Urothelium cell line (cell line): ENCODE data around the gene PDLIM5.

Experiments used
- DNase-seq: peaks from one replicate; pipeline ENCODE4 v3.0.0; 2011; ENCODE audit warnings: low spot score, mixed read lengths
- FAIRE-seq: peaks from 2 replicates; lab custom pipeline; 2011; peaks lifted over from hg19 to GRCh38; lab: Jason Lieb, UNC

The PDLIM5 gene

DNA sequence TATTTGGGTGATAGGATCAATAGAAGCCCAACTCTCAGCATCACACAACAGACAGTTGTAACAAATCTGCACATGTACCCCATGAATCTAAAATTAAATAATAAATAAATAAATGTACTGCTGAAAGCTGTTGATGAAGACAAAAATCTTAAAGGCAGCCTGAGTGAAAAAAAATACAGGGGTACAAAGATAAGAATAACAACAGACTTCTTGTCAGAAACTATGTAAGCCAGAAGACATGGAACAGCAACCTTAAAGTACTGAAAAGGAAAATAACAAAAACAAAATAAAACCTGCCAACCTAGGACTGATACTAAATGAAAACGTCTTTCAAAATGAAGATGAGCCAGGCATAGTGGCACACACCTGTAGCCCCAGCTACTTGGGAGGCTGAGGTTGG lies 25.0 kb upstream of the PDLIM5 start:
- no peak for FAIRE-seq
- no peak for DNase-seq

DNA sequence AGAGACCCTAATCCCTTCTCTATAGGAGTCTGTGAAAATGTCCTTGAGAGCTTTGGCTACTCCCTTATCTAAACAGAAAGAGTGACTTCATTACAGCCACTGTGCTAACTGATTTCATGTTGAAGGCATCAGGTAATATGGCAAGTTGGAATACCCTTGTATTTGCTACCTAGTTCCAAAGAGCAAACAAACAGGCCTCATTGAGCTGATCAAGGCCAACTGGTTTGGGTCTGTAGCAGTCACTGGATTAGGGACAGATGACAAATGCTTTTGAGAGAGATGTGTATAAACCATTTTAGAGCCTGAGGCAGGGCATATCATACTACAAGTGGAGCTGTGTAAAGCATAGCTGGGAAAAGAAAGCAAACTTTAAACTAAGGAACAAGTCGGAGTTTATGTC lies 22.9 kb upstream of the PDLIM5 start:
- FAIRE-seq (no peak), DNase-seq (no peak)

DNA sequence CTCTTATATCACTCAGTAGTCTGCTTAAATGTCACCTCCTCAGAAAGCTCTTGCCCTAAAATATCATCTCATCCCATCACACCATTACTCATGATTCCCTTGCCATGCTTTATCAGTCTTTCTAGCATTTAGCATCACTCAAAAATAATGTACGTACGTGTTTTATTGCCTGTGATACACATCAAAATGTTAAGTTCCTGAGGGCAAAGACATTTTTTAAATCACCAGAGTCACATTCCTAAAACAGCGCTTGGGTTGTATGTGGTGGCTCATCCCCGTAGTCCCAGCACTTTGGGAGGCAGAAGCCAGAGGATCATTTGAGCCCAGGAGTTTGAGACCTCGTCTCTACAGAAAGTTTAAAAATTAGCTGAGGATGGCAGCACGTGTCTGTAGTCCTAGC lies 21.3 kb upstream of the PDLIM5 start:
- FAIRE-seq: no peak

DNA sequence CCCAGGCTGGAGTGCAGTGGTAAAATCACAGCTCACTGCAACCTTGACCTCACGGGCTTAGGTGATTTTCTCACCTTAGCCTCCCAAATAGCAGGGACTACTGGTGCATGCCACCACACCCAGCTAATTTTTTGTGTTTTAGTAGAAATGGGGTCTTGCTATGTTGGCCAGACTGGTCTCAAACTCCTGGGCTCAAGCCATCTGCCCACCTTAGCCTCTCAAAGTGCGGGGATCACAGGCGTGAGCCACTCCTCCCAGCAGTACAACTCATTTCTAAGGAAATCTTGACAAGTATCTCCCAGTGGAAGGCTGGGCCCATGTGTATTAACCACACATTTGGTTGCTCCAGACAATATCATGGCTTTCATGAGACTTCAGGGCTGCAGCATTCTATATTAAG lies 20.4 kb upstream of the PDLIM5 start:
- FAIRE-seq: no peak
- DNase-seq: no peak

More for the DNA sequence above, 21.3 kb upstream of the PDLIM5 start:
- DNase-seq: no peak

DNA sequence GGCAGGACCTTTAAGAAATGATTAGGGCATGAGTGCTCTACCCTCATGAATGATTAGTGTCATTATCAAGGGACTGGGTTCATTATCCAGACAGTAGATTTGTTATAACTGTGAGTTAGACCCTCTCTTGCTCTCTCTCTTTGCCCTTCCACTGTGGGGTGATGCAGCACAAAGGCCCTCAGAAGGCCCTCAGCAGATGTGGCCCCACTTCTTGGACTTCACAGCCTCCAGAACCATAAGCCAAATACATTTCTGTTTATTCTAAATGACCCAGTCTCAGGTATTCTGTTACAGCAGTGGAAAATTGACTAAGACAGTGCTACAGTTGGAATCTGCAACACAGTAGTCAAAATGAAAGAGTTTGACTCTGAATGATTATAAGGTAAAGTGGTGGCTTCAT lies 17.2 kb upstream of the PDLIM5 start:
- no peak for DNase-seq
- no peak for FAIRE-seq

DNA sequence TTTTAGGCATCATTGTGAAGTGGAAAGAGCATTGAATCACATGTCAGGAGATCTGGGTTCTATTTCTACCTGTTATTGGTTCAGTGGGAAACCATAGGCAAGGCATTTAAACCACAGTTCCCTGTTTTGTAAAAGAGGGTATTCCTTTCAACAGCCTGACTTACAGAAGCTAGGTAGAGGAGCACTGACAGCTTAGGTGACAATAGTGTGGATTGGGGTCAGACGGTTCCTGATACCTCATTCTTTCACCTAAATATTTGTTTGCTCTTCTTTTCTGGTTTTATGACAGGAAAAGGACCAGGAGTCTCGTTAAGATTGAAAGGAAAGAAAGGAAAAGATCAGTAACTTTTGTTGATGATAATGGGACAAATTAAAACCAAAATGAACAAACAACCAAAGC lies 15.9 kb upstream of the PDLIM5 start:
- FAIRE-seq: no peak
- DNase-seq: no peak

DNA sequence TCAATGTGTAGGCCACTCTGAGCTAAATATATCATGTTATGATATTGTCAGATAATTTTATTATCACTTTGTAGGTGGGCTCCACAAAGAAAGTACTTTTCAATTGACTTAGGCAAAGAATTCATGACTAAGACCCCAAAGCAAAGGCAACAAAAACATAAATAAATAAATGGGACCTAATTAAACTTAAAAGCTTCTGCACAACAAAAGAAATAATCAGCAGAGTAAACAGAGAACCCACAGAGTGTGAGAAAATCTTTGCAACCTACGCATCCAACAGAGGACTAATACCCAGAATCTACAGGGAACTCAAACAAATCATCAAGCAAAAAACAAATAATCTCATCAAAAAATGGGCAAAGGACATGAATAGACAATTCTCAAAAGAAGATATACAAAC lies 15.2 kb upstream of the PDLIM5 start:
- FAIRE-seq (no peak), DNase-seq (no peak)

DNA sequence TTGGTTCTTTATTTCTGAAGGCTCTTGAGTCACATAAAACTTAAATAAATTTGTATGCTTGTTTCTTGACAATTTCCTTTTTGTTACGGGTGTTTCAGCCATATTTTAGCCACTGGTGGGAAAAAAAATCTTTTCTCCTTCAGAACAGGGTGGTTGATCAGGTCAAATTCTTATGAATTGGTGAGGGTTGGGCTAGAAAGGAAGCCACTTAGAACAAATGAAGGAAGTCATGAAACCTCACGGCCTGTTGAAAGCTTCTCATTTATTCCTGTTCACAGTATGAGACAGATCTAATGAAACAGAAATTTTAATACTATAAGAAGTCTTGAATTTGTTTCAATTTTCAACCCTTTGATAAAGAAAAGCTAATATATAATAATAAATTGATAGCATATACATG lies 12.1 kb upstream of the PDLIM5 start:
- DNase-seq: no peak
- no peak for FAIRE-seq

DNA sequence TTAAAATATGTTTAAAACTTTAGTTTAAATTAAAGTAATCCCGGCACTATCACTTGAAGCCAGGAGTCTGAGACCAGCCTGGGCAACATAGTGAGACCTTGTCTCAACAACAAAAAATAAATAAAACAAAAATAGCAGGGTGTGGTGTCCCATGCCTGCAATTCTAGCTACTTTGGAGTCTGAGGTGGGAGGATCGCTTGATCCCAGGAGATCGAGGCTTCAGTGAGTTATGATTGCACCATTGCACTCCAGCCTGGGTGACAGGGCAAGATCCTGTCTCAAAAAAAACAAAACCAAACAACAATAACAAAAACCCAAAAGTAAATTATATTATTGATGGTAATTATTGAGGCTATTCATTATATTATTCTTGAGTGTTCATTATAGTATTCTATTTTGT lies 9.9 kb upstream of the PDLIM5 start:
- FAIRE-seq (no peak), DNase-seq (no peak)

DNA sequence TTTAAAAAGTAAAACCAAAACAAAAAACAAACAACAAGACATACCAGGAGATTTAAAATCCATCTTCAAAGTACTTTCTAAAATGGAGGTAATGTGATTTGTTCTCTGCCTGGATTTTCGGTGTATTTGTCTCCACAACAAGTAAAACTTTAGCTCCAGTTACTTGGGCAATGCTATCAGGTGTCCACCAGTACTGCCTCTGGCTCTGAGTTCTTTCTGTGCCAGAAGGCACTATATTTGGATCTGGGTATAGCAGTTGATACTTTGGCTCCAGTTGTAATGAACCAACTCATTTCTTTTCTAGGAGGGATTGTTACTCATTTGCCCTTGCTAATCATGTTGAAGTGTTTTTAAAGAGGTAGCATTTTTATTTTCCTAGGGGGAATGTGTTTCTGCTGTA lies 9.5 kb upstream of the PDLIM5 start:
- DNase-seq: no peak
- no peak for FAIRE-seq

DNA sequence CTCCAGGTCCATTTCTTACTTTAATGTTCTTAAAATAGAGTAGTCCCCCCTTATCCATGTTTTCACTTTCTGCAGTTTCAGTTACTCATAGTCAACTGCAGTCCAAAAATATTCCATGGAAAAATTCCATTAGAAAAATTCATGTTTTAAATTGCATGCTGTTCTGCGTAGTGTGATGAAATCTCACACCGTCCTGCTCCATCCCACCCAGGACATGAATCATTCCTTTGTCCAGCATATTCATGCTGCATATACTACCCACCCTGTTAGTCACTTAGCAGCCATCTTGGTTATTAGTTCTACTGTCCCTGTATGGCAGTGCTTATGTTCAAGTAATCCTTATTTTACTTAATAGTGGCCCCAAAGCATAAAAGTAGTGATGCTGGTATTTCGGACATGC lies 5.4 kb upstream of the PDLIM5 start:
- FAIRE-seq: no peak
- no peak for DNase-seq

DNA sequence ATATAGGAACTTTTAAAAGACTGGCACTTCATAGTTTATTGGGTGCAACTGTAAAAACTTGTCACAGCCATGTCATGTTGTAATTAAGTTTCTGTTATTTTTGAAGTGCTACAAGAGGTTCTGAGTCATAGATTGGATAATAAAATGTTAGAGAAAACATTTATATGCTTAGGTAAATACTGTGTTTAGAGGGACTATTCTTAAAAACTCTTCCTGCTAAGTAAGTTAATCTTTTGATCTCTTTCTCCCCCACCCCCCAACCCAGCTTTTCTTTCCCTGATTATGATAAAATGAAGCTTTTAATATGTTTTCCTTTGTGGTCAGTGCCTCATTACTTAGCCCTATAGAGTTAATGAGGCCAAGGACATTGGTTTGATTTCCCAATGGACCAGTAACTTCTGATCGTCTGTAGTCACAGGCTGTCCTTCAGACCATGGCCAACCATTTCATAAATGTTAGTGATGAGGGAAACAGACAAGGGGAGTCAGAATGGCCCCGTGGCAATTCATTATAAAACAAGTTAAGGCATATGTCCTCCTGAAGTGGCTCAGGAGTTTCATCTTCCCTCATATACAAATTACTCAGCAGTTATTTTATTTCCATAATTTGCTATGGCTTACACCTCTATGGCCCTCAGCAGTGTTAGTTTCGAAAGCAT lies 3.9 kb upstream of the PDLIM5 start:
- FAIRE-seq (no peak), DNase-seq (no peak)

DNA sequence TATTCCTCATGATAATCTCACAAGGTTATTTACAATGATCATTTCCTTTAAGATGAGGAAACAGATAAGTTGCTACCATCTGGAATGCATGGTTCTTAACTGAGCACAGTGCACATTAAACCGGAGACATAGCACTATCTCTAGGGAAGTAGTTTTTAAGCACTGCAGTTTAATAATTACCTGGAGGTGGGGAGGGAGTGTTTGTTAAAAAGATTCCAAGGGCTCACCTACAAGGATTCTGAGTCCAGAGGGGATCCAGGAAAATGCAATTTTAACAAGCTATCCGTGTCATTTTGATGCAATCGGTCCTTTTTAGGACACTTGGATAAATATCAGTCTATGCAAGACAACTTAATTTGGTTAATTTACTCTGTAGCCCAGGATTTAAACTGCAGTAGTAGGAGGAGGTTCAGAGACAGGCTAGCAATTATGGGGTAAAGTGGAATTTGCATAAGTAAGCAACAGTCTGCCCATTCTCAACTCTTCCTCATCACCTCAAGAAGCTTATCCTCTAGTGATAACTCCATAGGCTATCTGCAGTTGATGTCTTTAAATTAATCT lies 2.8 kb upstream of the PDLIM5 start:
- DNase-seq: no peak
- no peak for FAIRE-seq

DNA sequence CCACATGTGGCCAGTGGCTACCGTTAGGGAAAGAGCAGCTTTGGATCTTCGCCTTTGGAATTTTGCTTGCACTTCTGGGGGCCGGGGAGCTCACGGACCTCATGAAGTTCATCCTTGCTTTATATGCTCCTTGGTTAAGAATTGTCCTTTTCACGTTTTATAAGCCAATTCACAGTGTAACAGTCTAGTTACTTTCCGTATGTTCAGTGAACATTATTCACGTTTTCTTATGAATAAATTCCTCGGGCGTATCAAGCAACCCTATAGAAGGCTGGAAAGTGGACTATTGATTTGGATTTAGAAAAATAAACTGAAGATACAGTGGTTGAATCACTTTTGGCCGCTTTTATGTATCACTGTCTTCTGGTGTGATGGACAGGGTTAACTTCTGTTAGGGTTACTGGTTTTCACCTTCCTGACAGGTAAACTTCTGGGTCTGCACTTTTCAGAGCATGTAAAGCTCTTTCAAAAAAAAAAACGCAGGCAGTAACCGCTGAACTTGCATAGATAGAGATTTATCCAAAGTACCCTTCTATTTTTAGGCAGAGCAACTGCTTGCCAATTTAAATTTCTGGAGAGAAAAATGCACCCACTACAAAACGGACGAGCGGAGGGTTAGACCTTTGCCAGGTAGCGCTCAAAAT lies 569 bp upstream of the PDLIM5 start:
- FAIRE-seq: no peak
- DNase-seq: no peak

DNA sequence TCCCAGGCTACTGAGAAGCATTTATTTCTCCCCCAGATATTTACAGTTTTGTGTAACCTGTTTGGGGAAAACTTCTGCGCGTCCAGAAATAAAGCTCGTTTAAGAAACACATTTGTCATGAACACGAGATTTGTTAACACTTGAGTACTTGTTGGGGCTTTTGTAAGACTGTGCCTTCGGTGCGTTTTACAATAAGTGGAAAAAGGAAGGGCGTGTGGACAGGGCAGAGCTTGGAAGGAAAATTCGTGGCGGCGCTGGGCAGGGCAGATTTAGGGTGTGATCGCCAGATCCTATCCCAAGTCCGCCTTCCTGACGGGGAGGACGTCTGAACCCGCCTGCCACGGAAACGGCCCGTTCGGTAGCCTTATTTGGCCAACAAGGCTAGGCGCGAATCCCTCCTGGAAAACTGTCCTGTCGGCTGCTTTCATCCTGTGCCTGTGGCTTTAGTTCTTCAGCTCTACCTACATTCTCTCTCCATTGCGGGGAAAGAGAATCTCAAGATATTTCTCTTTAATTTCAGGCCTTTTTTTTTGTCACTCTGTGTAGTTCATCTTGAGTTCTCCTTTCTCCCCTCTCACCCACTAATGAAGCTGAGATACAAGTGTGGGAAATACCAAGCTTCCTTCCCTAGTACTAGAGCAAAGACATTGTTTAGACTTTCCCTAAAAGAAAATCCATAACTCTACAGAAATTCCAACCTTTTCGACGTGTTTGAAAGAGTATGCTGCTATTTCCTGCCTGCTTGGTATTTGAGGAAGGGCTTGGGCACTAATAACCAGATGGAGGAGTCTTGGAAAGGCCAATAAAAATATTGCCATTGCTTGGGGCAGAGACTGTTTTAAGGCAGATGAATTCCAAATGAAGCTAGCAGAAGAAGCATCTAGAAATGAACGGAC lies 982 bp downstream of the PDLIM5 start:
- DNase-seq (peak; percentile 76), FAIRE-seq (peak; percentile 74)

DNA sequence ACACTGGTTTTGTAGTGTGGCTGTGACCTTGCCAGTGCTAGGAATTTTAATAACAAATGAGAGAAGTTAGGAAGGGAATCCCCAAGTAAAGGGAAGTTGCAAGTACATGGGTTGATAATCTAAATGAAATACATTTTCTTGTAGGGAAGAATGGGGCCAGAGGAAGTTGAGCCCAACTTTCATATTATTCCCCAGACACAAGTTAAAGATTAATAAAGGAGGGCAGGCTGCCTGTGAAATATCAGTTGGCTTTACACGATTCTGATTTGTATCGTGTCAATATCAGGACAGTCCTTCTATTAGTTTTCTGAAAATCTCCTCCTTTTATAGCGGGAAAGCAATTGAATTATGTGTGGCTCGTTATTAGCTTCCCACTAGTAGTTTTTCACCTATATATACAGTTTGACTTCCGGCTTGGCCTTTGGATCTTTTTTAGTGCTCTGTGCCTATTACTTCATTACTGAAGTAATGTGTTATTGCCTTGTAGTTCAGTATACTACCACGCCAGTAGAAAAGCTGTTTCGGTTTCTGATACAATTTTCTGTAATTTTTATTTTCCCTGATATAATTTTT lies 1.7 kb downstream of the PDLIM5 start:
- DNase-seq (no peak), FAIRE-seq (no peak)

DNA sequence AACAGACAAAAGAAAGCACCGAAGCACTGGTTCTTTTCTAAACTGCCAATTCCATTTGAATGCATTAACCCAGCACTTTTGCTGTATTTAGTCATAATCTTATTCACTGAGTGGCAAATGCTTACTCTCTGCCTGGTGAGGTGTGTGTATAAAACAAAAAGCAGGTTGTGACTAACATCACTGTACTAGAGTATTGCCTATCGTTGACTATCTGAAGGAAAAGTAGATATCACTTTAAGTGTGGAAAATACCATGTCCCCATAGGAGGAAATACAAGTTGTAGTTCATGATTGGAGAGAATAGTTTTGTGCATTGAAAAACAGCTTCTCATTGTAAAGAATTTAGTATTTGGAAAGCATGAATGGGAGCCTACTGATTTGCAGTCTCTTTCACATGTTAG lies 2.7 kb downstream of the PDLIM5 start:
- DNase-seq (no peak), FAIRE-seq (no peak)

DNA sequence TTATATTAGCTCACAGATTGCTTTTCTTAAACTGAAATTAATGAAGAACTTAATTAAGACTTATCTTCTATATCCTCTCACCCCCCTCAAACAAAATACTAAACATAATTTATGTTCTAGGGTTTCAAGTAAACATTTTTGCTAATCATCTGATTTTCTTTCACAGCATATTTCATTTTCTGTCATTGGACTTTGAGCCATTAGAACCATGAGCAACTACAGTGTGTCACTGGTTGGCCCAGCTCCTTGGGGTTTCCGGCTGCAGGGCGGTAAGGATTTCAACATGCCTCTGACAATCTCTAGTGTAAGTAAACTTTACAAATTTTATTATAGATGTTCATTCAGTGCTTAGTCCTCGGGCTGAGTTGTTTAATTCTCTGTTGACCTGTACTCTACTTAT lies 3.3 kb downstream of the PDLIM5 start:
- no peak for FAIRE-seq
- DNase-seq: no peak

DNA sequence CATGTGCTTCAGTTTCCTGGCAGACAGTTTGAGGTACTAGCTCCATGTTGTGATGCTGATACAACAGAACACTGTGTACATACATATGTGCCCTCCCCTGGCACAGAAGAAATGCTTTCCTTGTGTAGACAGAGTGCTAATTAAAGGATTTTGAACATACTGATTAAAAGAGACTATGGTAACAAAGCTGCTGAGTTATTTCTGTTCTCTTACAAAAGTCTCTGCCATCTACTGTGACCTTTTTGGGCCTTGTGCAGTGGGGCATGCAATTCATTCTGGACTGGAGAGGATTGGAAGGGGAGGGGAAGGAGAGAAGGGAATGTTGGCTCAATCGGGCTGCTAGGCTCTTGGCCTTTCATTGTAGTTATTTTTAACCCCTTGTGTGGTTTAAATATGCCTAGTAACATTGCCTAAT lies 6.0 kb downstream of the PDLIM5 start:
- FAIRE-seq: no peak
- no peak for DNase-seq

DNA sequence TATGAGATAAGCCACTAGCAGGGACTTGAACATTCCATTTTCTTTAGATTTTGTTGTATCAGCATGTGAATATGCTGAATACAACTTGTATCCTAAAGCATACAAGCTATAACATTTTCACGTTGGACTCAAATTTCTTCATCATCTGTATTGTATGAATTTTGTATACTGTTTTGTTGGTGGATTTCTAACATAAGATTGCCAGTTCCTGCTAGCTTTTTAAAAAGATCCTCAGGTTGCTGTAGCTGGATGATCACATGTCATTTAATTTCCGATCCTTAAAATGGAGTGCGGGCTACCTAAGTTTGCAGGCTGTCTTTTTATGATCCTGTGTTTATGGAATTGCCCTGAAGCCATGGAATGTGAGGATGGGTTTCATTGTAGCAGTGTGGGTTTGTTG lies 6.9 kb downstream of the PDLIM5 start:
- no peak for FAIRE-seq

DNA sequence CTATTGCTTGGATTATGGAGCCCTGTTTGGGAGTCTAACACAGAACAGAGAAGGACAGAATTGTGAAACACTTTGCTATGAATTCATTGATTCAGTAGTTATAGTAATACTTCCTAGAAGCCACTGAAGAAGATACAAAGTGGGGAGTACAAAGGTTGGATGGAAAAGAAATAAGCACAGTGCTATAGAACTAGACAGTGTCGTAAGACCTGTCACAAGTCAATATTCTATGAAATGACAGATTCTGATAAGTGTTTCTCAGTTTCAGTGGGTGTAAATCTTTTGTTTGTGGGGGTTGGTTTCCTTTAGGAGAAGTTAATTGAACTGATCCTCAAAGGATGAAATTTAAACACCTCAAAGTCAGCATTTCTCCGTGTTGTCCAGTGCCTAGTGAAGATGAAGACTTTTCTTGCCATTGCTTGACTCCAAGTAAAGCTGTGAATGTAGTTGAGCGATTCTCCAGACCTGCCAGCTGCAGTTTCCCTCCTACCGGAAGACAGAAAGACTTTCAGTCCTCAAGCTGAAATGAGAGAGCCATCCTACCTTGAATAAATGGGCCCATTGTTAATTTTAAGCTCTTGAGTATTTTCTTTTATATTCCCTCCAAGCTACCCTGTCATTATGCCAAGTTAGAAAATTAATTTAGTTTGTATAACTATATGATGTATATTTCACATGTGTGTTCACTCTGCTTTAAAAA lies 7.9 kb downstream of the PDLIM5 start:
- DNase-seq (no peak), FAIRE-seq (no peak)

More for the DNA sequence above, 6.9 kb downstream of the PDLIM5 start:
- no peak for DNase-seq
